IPS-15b (cell line): ENCODE results near the gene ASB18.

Experiments
- H3K27me3 ChIP-seq: one replicate; pipeline ENCODE4 v1.6.1; 2013; ENCODE audit warnings: low read length; ENCODE audit not compliant: control insufficient read depth, insufficient read depth
- H3K36me3 ChIP-seq: one replicate; pipeline ENCODE4 v1.6.1; 2013; ENCODE audit warnings: low read length; ENCODE audit not compliant: control insufficient read depth, insufficient read depth
- H3K4me1 ChIP-seq: one replicate; pipeline ENCODE4 v1.6.1; 2013; ENCODE audit warnings: mild to moderate bottlenecking, low read length; ENCODE audit not compliant: control insufficient read depth, insufficient read depth
- H3K4me3 ChIP-seq: one replicate; pipeline ENCODE4 v1.5.1; 2013; ENCODE audit warnings: low read depth, low read length
- H3K9ac ChIP-seq: one replicate; pipeline ENCODE4 v1.6.1; 2013; ENCODE audit warnings: low read depth, mild to moderate bottlenecking, low read length
- H3K9me3 ChIP-seq: one replicate; pipeline ENCODE4 v1.6.1; 2013; ENCODE audit warnings: mild to moderate bottlenecking, low read length; ENCODE audit not compliant: control insufficient read depth, insufficient read depth

The ASB18 gene

DNA sequence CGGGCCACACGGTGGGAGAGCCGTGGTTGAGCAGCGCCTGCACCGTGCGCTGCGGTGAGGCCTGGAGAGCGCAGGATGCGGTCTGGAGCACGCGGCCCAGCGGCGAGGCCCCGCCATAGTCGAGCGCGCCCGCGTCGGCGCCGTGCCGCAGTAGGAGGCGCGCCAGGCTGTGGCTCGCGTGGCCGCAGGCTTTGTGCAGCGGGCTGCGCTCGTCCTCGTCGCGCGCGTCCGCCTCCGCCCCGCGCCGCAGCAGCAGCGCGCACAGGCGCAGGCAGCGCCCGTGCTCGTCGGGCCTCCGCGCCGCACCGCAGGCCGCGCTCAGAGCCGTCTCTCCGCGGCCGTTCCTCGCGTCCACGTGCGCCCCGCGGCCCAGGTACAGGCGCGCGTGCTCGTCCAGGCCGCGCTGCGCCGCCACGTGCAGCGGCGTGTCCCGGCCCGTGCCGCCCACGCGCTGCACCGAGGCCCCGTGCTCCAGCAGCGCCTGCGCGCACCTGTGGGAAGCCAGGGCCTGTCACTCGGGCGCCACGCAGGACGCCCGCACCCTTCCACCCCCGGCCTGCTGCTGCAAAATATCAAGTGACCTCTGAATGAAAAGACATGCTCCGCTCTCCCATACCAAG lies 49.7 kb downstream of the ASB18 start:
- H3K4me3 ChIP-seq: no peak overlapping the region
- no peak overlapping the region for H3K9ac ChIP-seq
- H3K9me3 ChIP-seq: no peaks in the 10 kb centered on the region
- H3K36me3 ChIP-seq: no peaks in the 10 kb centered on the region
- H3K4me1 ChIP-seq: no peaks in the 10 kb centered on the region
- no peaks in the 10 kb centered on the region for H3K27me3 ChIP-seq

GRCh38 chr2:236211296-236211695 lies 52.9 kb downstream of the ASB18 start:
- Histone ChIP-seq H3K9me3 (no peaks in the 10 kb centered on the region), H3K9ac (no peak overlapping the region), H3K4me1 (no peaks in the 10 kb centered on the region), H3K36me3 (no peaks in the 10 kb centered on the region), H3K4me3 (no peak overlapping the region), H3K27me3 (no peaks in the 10 kb centered on the region)

DNA sequence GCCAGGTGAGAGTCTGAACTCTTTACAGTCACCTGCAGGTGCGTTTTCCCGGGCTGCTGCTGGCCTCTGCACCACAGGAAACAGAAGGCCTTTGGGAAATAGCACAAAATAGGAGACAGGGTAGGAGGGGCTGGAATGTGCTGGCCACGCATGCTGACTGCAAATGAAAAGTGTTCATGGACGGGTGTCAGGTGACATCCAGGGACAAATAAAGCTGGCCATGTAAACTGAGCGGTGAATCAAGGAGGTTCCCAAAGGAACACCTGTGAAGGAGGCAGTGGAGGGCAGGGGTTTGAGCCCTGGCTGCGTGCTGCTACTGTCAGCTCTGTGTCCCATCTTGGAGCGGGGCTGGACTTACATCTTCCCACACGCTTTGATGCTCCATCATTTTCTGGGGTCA lies 53.7 kb downstream of the ASB18 start:
- no peaks in the 10 kb centered on the region for H3K4me1 ChIP-seq
- no peaks in the 10 kb centered on the region for H3K27me3 ChIP-seq
- no peaks in the 10 kb centered on the region for H3K36me3 ChIP-seq
- no peak overlapping the region for H3K4me3 ChIP-seq
- H3K9ac ChIP-seq: no peak overlapping the region
- H3K9me3 ChIP-seq: no peaks in the 10 kb centered on the region

GRCh38 chr2:236209996-236210395 lies 54.2 kb downstream of the ASB18 start:
- no peak overlapping the region for H3K4me3 ChIP-seq
- no peaks in the 10 kb centered on the region for H3K9me3 ChIP-seq
- H3K9ac ChIP-seq: no peak overlapping the region
- no peaks in the 10 kb centered on the region for H3K27me3 ChIP-seq
- H3K4me1 ChIP-seq: no peaks in the 10 kb centered on the region
- no peaks in the 10 kb centered on the region for H3K36me3 ChIP-seq

DNA sequence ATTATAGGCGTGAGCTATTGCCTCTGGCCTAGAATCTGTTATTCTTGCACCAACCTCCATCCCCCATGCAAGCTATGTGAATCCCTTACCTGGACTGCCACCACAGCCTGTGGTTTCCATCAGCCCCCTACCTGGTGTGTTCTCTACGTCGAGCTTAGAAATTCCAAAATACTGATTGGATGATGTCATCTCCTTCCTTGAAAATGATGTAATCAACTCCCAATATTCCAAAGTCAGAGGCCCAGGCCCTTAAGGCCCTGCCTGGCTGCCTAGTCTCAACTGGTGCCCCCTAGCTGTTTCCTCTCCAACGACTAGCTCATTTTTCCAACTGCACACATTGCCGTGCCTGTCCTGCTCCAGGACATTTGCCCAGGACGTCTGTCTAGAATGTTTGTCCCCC lies 54.7 kb downstream of the ASB18 start:
- no peaks in the 10 kb centered on the region for H3K9me3 ChIP-seq

DNA sequence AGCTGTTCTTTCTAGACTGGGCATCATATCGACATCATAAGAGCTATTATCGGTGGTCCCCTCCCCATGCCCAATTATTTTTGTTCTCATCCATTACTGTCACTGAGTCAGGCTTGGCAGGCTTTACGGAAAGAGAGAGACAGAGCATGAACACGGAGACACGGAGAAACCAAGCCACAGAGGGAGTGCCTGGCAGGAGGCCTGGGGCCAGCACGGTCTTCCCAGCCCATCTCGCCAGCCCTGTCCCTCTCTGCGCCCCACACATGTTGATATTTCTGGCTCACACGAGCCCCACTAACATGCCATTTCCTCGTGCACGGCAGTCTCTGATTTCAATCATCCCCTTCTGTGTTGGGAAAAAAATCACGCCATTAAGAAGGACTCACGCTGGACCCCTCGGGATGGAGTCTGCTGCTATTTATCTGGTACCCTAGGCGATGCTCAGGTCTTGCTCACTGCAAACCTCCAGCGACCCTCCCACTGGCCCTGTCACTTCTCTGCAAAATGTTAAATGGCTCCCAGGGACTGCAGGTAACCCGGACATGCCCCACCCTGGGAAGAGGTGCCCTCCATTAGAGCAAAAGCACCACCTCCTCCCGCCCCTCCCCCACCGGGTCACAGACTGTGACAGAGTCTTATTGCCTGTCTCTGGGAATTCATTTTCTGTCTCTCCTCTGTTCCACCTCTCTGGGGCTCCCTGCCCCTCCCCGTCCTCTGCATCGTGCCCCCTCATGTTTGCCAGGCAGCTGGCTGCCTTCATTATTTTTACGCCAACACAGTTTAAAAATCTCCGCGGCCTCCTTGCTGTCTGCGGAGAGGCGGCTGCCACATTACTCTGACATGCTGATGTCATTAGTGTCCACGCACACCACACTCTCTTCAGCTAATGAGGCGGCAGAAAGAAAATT lies 55.9 kb downstream of the ASB18 start:
- no peak overlapping the region for H3K9ac ChIP-seq
- no peaks in the 10 kb centered on the region for H3K4me1 ChIP-seq
- no peaks in the 10 kb centered on the region for H3K9me3 ChIP-seq
- H3K36me3 ChIP-seq: no peaks in the 10 kb centered on the region
- no peaks in the 10 kb centered on the region for H3K27me3 ChIP-seq
- no peak overlapping the region for H3K4me3 ChIP-seq

More for the DNA sequence above, 54.7 kb downstream of the ASB18 start:
- no peak overlapping the region for H3K4me3 ChIP-seq
- H3K27me3 ChIP-seq: no peaks in the 10 kb centered on the region
- no peaks in the 10 kb centered on the region for H3K4me1 ChIP-seq
- no peaks in the 10 kb centered on the region for H3K36me3 ChIP-seq
- H3K9ac ChIP-seq: no peak overlapping the region

DNA sequence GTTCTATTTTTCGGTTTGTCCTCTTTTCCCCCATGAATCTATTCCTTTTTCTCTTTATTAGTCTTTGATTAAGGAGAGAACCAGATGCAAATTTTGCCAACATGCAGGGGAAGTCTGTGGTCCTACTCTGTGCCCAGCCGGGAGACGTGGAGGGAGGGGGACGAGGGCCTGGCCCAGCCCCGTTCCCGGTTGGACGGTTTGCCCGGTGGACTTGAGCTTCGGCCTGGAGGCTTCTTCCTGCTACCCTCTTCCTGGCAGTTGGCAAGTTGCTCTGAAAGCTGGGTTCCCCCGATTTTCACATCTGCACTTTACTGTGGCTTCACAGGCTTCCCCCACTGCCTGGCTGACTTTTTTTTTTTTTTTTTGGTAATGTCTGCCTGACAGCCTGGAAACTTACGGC lies 56.7 kb downstream of the ASB18 start:
- Histone ChIP-seq H3K4me1 (no peaks in the 10 kb centered on the region), H3K9me3 (no peaks in the 10 kb centered on the region), H3K4me3 (no peak overlapping the region), H3K9ac (no peak overlapping the region), H3K36me3 (no peaks in the 10 kb centered on the region), H3K27me3 (no peaks in the 10 kb centered on the region)

- no peak overlapping the region for H3K4me3 ChIP-seq
- H3K9me3 ChIP-seq: no peaks in the 10 kb centered on the region
- H3K4me1 ChIP-seq: no peaks in the 10 kb centered on the region
- no peaks in the 10 kb centered on the region for H3K36me3 ChIP-seq
- H3K9ac ChIP-seq: no peak overlapping the region
- no peaks in the 10 kb centered on the region for H3K27me3 ChIP-seq
These were observed 58.1 kb downstream of the ASB18 start for GRCh38 chr2:236205867-236206645.

DNA sequence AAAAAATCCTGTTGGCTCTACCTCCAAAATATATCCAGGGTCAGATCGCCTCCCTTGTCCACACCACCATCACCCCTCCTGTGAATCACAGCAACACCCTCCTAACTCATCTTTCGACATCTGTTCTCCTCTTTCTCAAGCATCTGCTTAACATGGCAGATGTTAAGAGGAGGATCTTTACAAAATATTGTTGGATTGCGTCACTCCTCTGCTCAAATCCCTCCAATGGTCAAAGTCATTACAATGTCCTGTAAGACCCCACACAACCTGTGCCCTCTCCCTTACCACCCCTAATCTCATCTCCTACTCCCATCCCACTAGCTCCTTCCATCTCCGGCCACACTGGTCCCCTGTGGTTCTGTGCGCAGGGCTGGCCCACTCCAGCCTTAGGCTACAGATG lies 59.3 kb downstream of the ASB18 start:
- H3K4me1 ChIP-seq: no peaks in the 10 kb centered on the region
- no peak overlapping the region for H3K4me3 ChIP-seq
- no peaks in the 10 kb centered on the region for H3K9me3 ChIP-seq
- H3K9ac ChIP-seq: no peak overlapping the region
- no peaks in the 10 kb centered on the region for H3K27me3 ChIP-seq
- no peaks in the 10 kb centered on the region for H3K36me3 ChIP-seq

DNA sequence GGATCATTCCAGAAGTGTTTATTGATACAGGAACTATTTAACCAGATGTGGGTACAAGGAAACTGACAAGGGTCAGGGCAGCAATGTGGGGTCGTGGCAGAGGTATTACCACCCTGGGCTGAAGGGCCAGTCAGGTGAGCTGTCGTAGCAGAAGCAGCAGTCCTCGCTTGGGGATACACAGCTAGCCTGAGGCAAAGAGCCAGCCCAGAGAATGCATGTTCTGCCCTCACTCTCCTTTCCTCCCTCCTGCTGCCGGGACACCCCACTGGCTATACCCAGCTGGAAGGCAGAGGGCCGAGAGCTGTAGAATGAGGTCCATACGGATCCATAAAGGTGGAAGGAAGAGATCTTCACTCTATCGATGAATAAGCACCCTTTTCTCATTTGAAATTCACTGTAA lies 63.8 kb downstream of the ASB18 start:
- no peaks in the 10 kb centered on the region for H3K4me1 ChIP-seq
- H3K36me3 ChIP-seq: no peaks in the 10 kb centered on the region
- no peak overlapping the region for H3K4me3 ChIP-seq
- H3K27me3 ChIP-seq: no peaks in the 10 kb centered on the region
- H3K9ac ChIP-seq: no peak overlapping the region
- no peaks in the 10 kb centered on the region for H3K9me3 ChIP-seq

- H3K4me1 ChIP-seq: no peaks in the 10 kb centered on the region
- H3K27me3 ChIP-seq: no peaks in the 10 kb centered on the region
- no peaks in the 10 kb centered on the region for H3K36me3 ChIP-seq
- H3K4me3 ChIP-seq: no peak overlapping the region
- H3K9me3 ChIP-seq: no peaks in the 10 kb centered on the region
- H3K9ac ChIP-seq: no peak overlapping the region
These were observed 67.8 kb downstream of the ASB18 start for GRCh38 chr2:236196366-236196765.
